Stimulated activated CD4-positive, alpha-beta T cell treated with anti-CD3 and anti-CD28 coated beads, Interleukin-12 subunit alpha, Interleukin-12 subunit beta, amount 100 ng/mL, for 4 hours (primary cell): Measurements from ENCODE around the gene MAMLD1.

Experiments used
- DNase-seq: peaks from one replicate; pipeline ENCODE4 v3.0.0-alpha.2; 2020

The MAMLD1 gene

GRCh38 chrX:150358651-150359050 lies 4.5 kb upstream of the MAMLD1 start:
- no peak for DNase-seq

- DNase-seq: no peak
Measured at GRCh38 chrX:150360331-150360730, 2.8 kb upstream of the MAMLD1 start.

- peak; percentile 28 for DNase-seq
Measured at GRCh38 chrX:150361070-150361776, 1.9 kb upstream of the MAMLD1 start.

GRCh38 chrX:150361777-150362351 lies 1.3 kb upstream of the MAMLD1 start:
- peak; percentile 17 for DNase-seq

GRCh38 chrX:150363561-150364346 lies 637 bp downstream of the MAMLD1 start:
- DNase-seq: peak; percentile 8

- peak; percentile 21 for DNase-seq
Measured at GRCh38 chrX:150364347-150365050, 1.4 kb downstream of the MAMLD1 start.

- peak; percentile 52 for DNase-seq
Measured at GRCh38 chrX:150365051-150365989, 2.2 kb downstream of the MAMLD1 start.

- peak; percentile 1 for DNase-seq
Measured at GRCh38 chrX:150365990-150366911, 3.1 kb downstream of the MAMLD1 start.

- no peak for DNase-seq
Measured at GRCh38 chrX:150366951-150367545, 3.9 kb downstream of the MAMLD1 start.

GRCh38 chrX:150370589-150371312 lies 7.6 kb downstream of the MAMLD1 start:
- no peak for DNase-seq

GRCh38 chrX:150371877-150372276 lies 8.8 kb downstream of the MAMLD1 start:
- DNase-seq: no peak

- no peak for DNase-seq
Measured at GRCh38 chrX:150372280-150372679, 9.2 kb downstream of the MAMLD1 start.

GRCh38 chrX:150372756-150373155 lies 9.6 kb downstream of the MAMLD1 start:
- DNase-seq: no peak

GRCh38 chrX:150375243-150375770 lies 12.2 kb downstream of the MAMLD1 start:
- DNase-seq: no peak

- DNase-seq: no peak
Measured at GRCh38 chrX:150377005-150377404, 13.9 kb downstream of the MAMLD1 start.

GRCh38 chrX:150405006-150405405 lies 41.9 kb downstream of the MAMLD1 start:
- no peak for DNase-seq

GRCh38 chrX:150405576-150405975 lies 42.5 kb downstream of the MAMLD1 start:
- no peak for DNase-seq

GRCh38 chrX:150406596-150406995 lies 43.5 kb downstream of the MAMLD1 start:
- no peak for DNase-seq

- DNase-seq: no peak
Measured at GRCh38 chrX:150408007-150408406, 44.9 kb downstream of the MAMLD1 start.

GRCh38 chrX:150408561-150408960 lies 45.4 kb downstream of the MAMLD1 start:
- DNase-seq: no peak
